Measurements from ENCODE around the gene FITM2.

DNA sequence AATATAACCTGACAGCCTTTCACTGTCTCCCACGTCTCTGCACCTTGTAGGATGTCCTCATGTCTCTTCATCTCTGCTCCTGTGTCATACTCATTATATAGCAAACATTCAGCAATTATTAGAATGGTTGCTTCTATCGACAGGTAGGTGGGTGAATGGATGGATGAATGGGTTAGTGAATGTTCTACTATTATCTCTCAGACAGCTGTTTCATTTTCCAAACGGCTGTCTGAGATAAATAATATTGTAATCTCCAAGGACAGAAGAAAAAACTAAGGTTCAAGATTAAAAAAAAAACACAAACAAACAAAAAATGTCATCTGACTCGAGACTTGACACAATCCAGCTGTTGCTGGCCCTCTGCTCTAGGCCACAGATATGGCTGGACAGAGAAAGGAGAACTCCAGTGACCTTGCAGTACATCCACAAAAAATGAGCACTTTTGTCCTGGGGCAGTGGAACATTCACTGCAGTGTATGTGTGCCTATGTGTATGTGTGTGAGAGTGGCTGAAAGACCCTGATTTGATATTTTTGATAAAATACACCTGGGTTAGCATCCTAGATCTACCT is 46.6 kb upstream of the FITM2 start:
- TF ChIP-seq, protein P1, sequence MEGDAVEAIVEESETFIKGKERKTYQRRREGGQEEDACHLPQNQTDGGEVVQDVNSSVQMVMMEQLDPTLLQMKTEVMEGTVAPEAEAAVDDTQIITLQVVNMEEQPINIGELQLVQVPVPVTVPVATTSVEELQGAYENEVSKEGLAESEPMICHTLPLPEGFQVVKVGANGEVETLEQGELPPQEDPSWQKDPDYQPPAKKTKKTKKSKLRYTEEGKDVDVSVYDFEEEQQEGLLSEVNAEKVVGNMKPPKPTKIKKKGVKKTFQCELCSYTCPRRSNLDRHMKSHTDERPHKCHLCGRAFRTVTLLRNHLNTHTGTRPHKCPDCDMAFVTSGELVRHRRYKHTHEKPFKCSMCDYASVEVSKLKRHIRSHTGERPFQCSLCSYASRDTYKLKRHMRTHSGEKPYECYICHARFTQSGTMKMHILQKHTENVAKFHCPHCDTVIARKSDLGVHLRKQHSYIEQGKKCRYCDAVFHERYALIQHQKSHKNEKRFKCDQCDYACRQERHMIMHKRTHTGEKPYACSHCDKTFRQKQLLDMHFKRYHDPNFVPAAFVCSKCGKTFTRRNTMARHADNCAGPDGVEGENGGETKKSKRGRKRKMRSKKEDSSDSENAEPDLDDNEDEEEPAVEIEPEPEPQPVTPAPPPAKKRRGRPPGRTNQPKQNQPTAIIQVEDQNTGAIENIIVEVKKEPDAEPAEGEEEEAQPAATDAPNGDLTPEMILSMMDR (IDR thresholded peaks at IDR 0.05) = no peak
- no peak for TF ChIP-seq POLR2A (IDR thresholded peaks at IDR 0.05)

Measured in heart left ventricle (tissue), 13 donors.